Keratinocyte (primary cell): Measurements from ENCODE around the gene ABCD1. TPM values are rescaled to one million over a fixed set of nuclear protein-coding genes. Genes with fewer than 3 reads are reported as not detected.

Experiments
- DNase-seq: peaks from one replicate; pipeline ENCODE4 v3.0.0-alpha.2; 2011; ENCODE audit warnings: low read depth, missing footprints, low spot score
- FAIRE-seq: peaks from 2 replicates; lab custom pipeline; 2011; peaks lifted over from hg19 to GRCh38; lab: Jason Lieb, UNC
- H2AFZ ChIP-seq: 2 replicates; pipeline ENCODE4 v1.6.0; 2012; ENCODE audit warnings: low read length, control low read depth, inconsistent platforms; ENCODE audit not compliant: control insufficient read depth
- H3K27ac ChIP-seq: 2 replicates; pipeline ENCODE4 v1.5.1; 2011; ENCODE audit warnings: low read length; ENCODE audit not compliant: control insufficient read depth, insufficient read depth
- H3K27me3 ChIP-seq: 3 replicates; pipeline ENCODE4 v1.6.0; 2011; ENCODE audit warnings: low read length; ENCODE audit not compliant: control insufficient read depth, insufficient read depth; ENCODE audit errors: extremely low read depth
- H3K36me3 ChIP-seq, 2 experiments: 2 replicates in 1 of 2; 3 replicates in 1 of 2; pipeline ENCODE4 v1.5.1; 2011; ENCODE audit warnings: low read length in 2 of 2, mild to moderate bottlenecking in 1 of 2; ENCODE audit not compliant: control insufficient read depth in 2 of 2, insufficient read depth in 2 of 2; ENCODE audit errors: extremely low read depth in 1 of 2
- H3K4me1 ChIP-seq: 3 replicates; pipeline ENCODE4 v1.5.1; 2011; ENCODE audit warnings: low read length; ENCODE audit not compliant: control insufficient read depth, insufficient read depth; ENCODE audit errors: extremely low read depth
- H3K4me2 ChIP-seq: 3 replicates; pipeline ENCODE4 v1.6.0; 2011; ENCODE audit warnings: low read depth, low read length; ENCODE audit not compliant: control insufficient read depth, insufficient read depth; ENCODE audit errors: extremely low read depth
- H3K4me3 ChIP-seq, 3 experiments: fragments of 200-600 bp in 1 of 3; sonication (generic) in 1 of 3; 2 replicates in 2 of 3; 3 replicates in 1 of 3; pipeline ENCODE4 v1.5.1; 2011 to 2016; ENCODE audit warnings: low read length in 3 of 3, mild to moderate bottlenecking in 3 of 3, control low read depth in 2 of 3, inconsistent platforms in 1 of 3, low read depth in 1 of 3, mixed read lengths in 1 of 3, mixed run types in 1 of 3, moderate library complexity in 1 of 3; ENCODE audit not compliant: control insufficient read depth in 2 of 3, insufficient read depth in 2 of 3; ENCODE audit errors: extremely low read depth in 1 of 3
- H3K79me2 ChIP-seq: 2 replicates; pipeline ENCODE4 v1.6.0; 2012; ENCODE audit warnings: low read length; ENCODE audit not compliant: control insufficient read depth, insufficient read depth
- H3K9ac ChIP-seq: 3 replicates; pipeline ENCODE4 v1.6.0; 2011; ENCODE audit warnings: low read length; ENCODE audit not compliant: control insufficient read depth, insufficient read depth; ENCODE audit errors: extremely low read depth
- H3K9me1 ChIP-seq: 3 replicates; pipeline ENCODE4 v1.6.0; 2011; ENCODE audit warnings: low read length; ENCODE audit not compliant: control insufficient read depth, insufficient read depth; ENCODE audit errors: extremely low read depth
- H3K9me3 ChIP-seq: 2 replicates; pipeline ENCODE4 v1.5.1; 2012; ENCODE audit warnings: low read depth, low read length; ENCODE audit not compliant: control insufficient read depth
- H4K20me1 ChIP-seq: 3 replicates; pipeline ENCODE4 v1.6.0; 2011; ENCODE audit warnings: low read length; ENCODE audit not compliant: control insufficient read depth, insufficient read depth; ENCODE audit errors: extremely low read depth
- CTCF ChIP-seq, 3 experiments: IDR thresholded peaks in 1 of 3; conservative IDR thresholded peaks in 1 of 3; optimal IDR thresholded peaks in 1 of 3; 2 replicates in 2 of 3; 3 replicates in 1 of 3; pipeline versions ENCODE3 to v1.5.1; 2011; ENCODE audit warnings: low read length in 3 of 3, mild to moderate bottlenecking in 3 of 3, moderate library complexity in 2 of 3, control low read depth in 1 of 3, inconsistent platforms in 1 of 3; ENCODE audit not compliant: insufficient read depth in 2 of 3; ENCODE audit errors: extremely low read depth in 1 of 3
- EZH2 ChIP-seq: IDR thresholded peaks from one replicate; pipeline ENCODE4 v1.6.1; 2012; ENCODE audit warnings: inconsistent platforms, mild to moderate bottlenecking, low read length, moderate library complexity
- dilution Hi-C: fragments of 300-500 bp; cut with MboI; formaldehyde crosslinking; loops from one replicate; pipeline ENCODE4 v1.7.0; 2020; ENCODE audit warnings: low sequenced_read_pairs; ENCODE audit not compliant: extremely low pct_ligation_motif_present
- polyA plus RNA-seq, 5 experiments: library from polyadenylated mRNA; depleted of rRNA in 3 of 5; stranded (reverse) in 3 of 5; stranded (forward) in 1 of 5; unstranded in 1 of 5; fragments of >200 nt; gene quantifications; 1 replicate in 1 of 5; 2 replicates in 3 of 5; 3 replicates in 1 of 5; pipeline versions ENCODE4 v1.2.1 to v1.2.3, GENCODE V29; 2011 to 2012; ENCODE audit warnings: missing spikeins in 2 of 5, low read depth in 1 of 5, low replicate concordance in 1 of 5

The ABCD1 gene
- polyA plus RNA-seq, 1 donor (not counting 4 experiments of a cell fraction or from before 2014, with no cell fraction given) = 0.81 TPM

- H3K9me3 ChIP-seq = peaks cover 4% of the 10 kb centered on the region
- peak overlapping the region in 1 of 3 experiments; percentile 2 for H3K4me3 ChIP-seq
- TF ChIP-seq CTCF (optimal IDR thresholded peaks at IDR 0.05 in 1 of 3, IDR thresholded peaks at IDR 0.05 in 1 of 3, conservative IDR thresholded peaks at IDR 0.05 in 1 of 3; ENCODE audit: extremely low read depth in 1 of 3, insufficient read depth in 2 of 3, low read length in 3 of 3) = no peak
- H3K27ac ChIP-seq = peak overlapping the region; percentile 26
- no peak for FAIRE-seq
- peak overlapping the region; percentile 40 for H2AFZ ChIP-seq
- DNase-seq = no peak
- no peaks in the 10 kb centered on the region for H3K27me3 ChIP-seq
- H3K9me1 ChIP-seq = no peaks in the 10 kb centered on the region
- peaks cover 13% of the 10 kb centered on the region for H3K4me1 ChIP-seq
- H4K20me1 ChIP-seq = no peaks in the 10 kb centered on the region
- dilution Hi-C loops = no loop called here
- H3K4me2 ChIP-seq = peak overlapping the region; percentile 41
- peaks cover 2% of the 10 kb centered on the region for H3K79me2 ChIP-seq
- H3K9ac ChIP-seq = peak overlapping the region; percentile 33
- peaks cover 0 to 2% of the 10 kb centered on the region in 2 experiments for H3K36me3 ChIP-seq
Measured at GRCh38 chrX:153766098-153766817, 41.6 kb downstream of the ABCD1 start.

GRCh38 chrX:153766871-153767673, 42.4 kb downstream of the ABCD1 start:
- no peak overlapping the region for H3K4me3 ChIP-seq
- FAIRE-seq = no peak
- peaks cover 0 to 2% of the 10 kb centered on the region in 2 experiments for H3K36me3 ChIP-seq
- TF ChIP-seq EZH2 (no peak), CTCF (optimal IDR thresholded peaks at IDR 0.05 in 1 of 3, IDR thresholded peaks at IDR 0.05 in 1 of 3, conservative IDR thresholded peaks at IDR 0.05 in 1 of 3; ENCODE audit: extremely low read depth in 1 of 3, insufficient read depth in 2 of 3, low read length in 3 of 3) (no peak)
- H3K4me2 ChIP-seq = no peak overlapping the region
- peaks cover 2% of the 10 kb centered on the region for H3K79me2 ChIP-seq
- H2AFZ ChIP-seq = no peak overlapping the region
- H4K20me1 ChIP-seq = no peaks in the 10 kb centered on the region
- no peak overlapping the region for H3K27ac ChIP-seq
- dilution Hi-C loops = no loop called here
- no peak overlapping the region for H3K9ac ChIP-seq
- H3K4me1 ChIP-seq = peaks cover 13% of the 10 kb centered on the region
- H3K27me3 ChIP-seq = no peaks in the 10 kb centered on the region
- H3K9me3 ChIP-seq = peaks cover 4% of the 10 kb centered on the region
- DNase-seq = no peak
- H3K9me1 ChIP-seq = no peaks in the 10 kb centered on the region
